GM19328 (cell line): ENCODE measurements around the gene CDC45.

Source experiments
- ATAC-seq: cut with Tn5 transposase; IDR thresholded peaks from one replicate; pipeline ENCODE4 v1.9.1; 2021; ENCODE audit warnings: mild to moderate bottlenecking, moderate library complexity; ENCODE audit not compliant: unreplicated experiment

The CDC45 gene

GRCh38 chr22:19466848-19467752 is 12.6 kb upstream of the CDC45 start:
- ATAC-seq = no peak

- ATAC-seq = no peak
Observed at GRCh38 chr22:19467912-19468311, 11.8 kb upstream of the CDC45 start.

GRCh38 chr22:19469421-19469820 is 10.3 kb upstream of the CDC45 start:
- no peak for ATAC-seq

GRCh38 chr22:19470010-19470409 is 9.7 kb upstream of the CDC45 start:
- ATAC-seq = no peak

- no peak for ATAC-seq
Observed at GRCh38 chr22:19471572-19471971, 8.1 kb upstream of the CDC45 start.

GRCh38 chr22:19472233-19472632 is 7.5 kb upstream of the CDC45 start:
- ATAC-seq = no peak

- no peak for ATAC-seq
Observed at GRCh38 chr22:19473578-19473977, 6.1 kb upstream of the CDC45 start.

- ATAC-seq = no peak
Observed at GRCh38 chr22:19476023-19476422, 3.7 kb upstream of the CDC45 start.

- ATAC-seq = no peak
Observed at GRCh38 chr22:19477321-19478044, 2.2 kb upstream of the CDC45 start.

GRCh38 chr22:19478045-19478900 is 1.4 kb upstream of the CDC45 start:
- ATAC-seq = no peak

- peak; percentile 35 for ATAC-seq
Observed at GRCh38 chr22:19478901-19479354, 792 bp upstream of the CDC45 start, which contains the start of gene UFD1. TSS of gene UFD1 (minus strand) at chr22:19479193. CDS start at chr22:19479085, 108 bp downstream.

GRCh38 chr22:19480173-19480568 is 451 bp downstream of the CDC45 start:
- ATAC-seq = no peak

GRCh38 chr22:19480789-19481188 is 1.1 kb downstream of the CDC45 start:
- ATAC-seq = no peak

GRCh38 chr22:19482297-19482696 is 2.6 kb downstream of the CDC45 start:
- ATAC-seq = no peak

- no peak for ATAC-seq
Observed at GRCh38 chr22:19483481-19484244, 3.9 kb downstream of the CDC45 start.

GRCh38 chr22:19488285-19488684 is 8.6 kb downstream of the CDC45 start:
- no peak for ATAC-seq

GRCh38 chr22:19488884-19489843 is 9.4 kb downstream of the CDC45 start:
- no peak for ATAC-seq

- no peak for ATAC-seq
Observed at GRCh38 chr22:19490628-19491230, 11.0 kb downstream of the CDC45 start.
